T-helper 9 cell (primary cell): Measurements from ENCODE around the gene DLGAP3.

Source experiments
- DNase-seq: peaks from one replicate; pipeline ENCODE4 v3.0.0-alpha.2; 2020

DLGAP3 gene

DNA sequence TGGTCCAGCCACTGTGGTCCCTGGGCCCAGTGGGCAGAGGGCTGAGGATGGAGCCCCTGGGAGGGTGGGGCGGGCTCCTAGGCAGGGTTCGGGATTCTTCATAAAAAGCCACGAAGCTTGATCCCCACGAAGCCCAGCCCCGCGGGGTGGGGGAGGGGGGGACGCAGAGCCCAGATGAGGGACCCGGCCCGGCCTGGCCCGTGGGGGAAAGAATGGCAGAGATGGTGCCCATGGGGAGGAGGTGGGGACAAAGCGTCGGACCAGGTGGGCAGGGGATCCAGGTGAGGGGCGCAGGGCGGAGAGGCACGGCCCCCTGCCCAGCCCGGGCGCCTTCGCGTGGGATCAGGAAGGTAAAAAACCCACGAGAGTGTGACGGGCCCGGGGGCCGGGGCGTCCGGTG, 63.9 kb downstream of the DLGAP3 start:
- no peak for DNase-seq

GRCh38 chr1:34864759-34865158, 64.7 kb downstream of the DLGAP3 start:
- DNase-seq = no peak

- no peak for DNase-seq
These were observed 65.9 kb downstream of the DLGAP3 start for GRCh38 chr1:34863501-34863900.

DNA sequence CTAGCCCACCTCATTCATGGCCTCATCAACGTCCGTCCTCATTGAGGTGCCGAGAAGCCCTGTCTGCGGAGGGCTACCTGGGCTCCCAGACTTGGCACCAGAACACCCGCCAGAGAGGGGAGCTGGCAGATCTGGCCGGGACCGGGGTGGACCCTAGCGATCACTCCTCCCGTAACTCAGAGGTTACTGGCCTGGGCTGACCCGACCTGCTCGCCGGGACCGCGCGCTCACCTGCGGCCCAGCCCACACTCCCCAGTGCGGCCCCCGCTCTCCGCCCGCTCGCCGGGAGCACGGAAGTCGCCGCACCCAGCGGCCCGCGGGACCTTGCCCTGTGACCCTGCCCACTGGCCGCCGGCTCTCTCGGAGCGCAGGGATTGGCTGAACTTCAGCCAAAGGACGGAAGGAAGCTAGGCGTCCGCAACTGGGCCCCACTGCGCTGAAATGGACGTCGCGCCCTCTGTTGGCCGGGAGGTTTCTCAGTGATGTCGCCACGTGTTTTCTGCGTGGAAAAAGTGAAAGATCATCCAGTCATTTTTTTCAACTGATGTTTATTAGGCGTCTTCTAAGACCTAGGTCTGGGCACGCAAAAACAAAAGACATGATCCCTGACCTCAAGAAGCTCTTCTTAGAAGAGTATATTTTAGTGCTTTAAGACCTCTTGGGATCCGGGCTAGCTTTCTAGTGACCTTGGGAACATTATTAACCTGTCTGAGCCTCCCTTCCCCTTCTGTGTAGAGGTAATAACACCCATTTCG, 69.8 kb downstream of the DLGAP3 start, which contains the start of gene SMIM12:
Gene SMIM12, minus strand, starts transcription at position 304 of the 755 bp plus-strand sequence. CDS start 3,772 bp downstream, outside the sequence.
- peak; percentile 83 for DNase-seq

DNA sequence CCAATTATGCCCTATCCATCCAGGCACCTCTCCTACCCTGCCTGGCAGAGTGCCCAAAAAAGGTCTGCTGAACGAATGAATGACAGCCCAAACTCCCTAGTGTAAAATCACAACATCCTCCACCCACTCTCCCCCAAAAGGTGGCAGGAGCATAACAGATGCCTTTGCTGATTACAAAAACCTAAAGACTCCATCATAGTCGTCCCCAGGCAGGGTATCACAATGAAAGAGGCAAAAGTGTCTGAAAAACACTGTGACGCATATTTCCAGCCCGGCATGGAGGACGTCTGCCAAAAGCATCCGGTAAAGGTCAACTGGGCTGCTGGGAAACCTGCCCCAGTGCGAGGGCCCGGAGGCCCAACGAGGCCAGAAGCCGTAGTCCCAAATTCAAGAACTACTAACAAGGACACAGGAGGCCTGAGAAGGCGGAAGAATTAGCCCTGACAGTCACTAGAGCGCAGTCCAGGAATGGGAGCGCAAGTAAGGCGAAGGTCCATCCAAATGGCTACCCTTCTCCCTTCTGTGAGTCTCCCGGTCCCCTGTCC, 70.5 kb downstream of the DLGAP3 start:
- DNase-seq = peak; percentile 21

DNA sequence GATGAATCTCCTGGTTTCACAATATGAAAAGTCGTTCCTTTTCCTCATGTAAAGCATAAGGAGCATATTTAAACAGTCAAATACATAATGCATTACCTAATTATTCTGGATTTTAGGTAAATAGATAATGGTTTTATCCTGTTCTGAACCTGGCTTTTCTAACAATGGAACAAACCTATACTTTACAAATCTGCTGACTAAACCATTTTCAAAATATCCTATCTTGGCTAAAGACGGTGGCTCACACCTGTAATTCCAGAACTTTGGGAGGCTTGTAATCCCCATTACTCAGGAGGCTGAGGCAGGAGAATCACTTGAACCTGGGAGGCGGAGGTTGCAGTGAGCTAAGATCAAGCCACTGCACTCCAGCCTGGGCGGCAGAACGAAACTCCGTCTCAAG, 72.8 kb downstream of the DLGAP3 start:
- no peak for DNase-seq

DNA sequence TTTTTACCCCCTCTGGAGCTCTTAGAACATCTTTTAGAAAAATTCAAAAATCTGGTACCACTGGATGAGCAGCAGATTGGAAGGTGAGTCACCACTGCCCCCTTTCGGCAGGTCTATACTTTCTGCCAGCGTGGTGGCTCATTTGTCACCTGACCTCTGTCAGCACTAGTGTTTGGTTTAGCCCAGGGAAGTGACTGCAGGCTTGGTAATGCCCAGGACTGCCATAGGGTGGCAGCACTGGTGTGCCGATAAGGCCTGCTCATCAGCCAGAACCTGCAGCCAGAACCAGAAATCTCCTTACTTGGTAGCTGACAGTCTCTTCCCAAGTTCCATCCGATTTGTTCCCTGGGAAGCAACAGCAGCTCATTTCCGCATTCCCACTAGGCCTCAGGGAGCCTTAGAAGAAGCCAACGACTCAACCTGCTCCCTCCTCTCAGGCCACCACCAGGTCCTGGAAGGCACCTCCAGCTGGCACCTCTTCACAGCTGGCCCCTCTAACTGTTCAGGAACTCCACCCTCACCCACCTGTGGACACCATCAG, 76.7 kb downstream of the DLGAP3 start:
- peak; percentile 83 for DNase-seq

DNA sequence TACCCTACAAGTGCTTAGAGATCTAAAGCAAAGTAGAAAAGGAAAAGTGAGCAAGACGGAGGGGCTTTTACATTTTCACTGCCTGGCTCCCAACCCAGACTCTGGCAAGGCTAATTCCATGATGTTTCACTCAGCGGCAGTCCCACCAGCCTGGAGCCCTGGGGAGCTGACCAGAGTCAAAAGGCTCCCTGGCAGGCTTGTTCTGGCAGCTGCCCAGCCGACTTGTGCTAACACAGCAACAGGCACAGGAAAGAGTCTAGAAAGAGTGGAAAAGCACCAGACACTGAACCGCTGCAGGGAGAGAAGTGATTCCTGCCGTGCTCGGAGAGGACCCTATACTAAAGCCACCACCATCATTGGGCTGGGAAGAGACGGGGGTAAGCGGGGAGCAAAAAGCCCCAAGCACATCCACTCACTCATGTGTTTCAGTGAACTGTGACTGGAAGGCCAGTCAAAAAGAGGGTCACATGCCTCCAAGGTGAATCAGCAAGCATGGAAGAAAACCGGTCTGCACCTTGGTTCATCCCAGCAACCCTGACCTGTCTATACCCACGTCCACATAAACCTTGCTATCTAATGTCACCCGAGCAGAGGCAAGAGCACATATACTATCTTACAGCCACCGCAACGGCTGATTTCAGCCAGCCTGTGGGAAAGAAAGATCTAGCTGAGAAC, 77.9 kb downstream of the DLGAP3 start:
- no peak for DNase-seq

GRCh38 chr1:34850382-34850781, 79.1 kb downstream of the DLGAP3 start:
- no peak for DNase-seq

DNA sequence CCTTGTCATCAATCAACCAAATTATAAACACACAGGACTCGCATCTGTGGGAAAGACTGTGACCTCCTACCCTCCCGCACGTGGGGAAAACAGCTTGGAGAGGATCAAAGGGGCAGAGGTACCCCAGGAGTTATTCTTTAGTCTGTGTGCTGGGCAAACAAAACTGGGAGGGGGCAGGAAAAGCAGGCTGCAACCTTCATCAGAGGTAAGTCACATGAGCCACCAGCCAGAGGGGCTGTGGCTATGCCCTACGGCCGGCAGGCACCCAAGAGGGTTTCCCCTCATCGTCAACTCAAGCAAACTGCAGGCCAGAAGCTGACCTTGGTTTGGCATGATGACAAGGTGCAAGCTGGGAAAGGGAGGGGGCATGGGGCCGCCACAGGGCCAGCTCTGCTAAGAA, 82.4 kb downstream of the DLGAP3 start:
- DNase-seq = no peak

DNA sequence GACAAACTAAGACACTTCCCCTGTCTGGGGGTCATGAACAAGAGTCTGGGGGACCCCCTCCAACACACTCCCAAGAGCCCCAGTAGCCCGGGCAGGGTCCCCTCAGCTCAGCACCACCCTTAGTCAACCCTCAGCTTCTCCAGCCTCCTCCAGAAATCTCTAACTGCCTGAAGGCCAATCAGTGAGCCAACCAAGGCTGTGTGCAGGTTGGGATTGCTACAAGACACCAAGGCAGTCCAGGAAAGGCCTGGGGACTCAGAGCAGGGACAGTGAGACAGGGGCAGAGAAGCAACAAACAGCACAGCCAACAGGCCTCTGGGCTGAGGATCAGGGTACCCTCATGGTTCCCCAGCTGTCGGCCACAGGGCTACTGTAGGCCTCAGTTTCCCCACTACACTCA, 83.2 kb downstream of the DLGAP3 start:
- DNase-seq = no peak

GRCh38 chr1:34845131-34845901, 84.1 kb downstream of the DLGAP3 start:
- DNase-seq = no peak

GRCh38 chr1:34844252-34844634, 85.2 kb downstream of the DLGAP3 start:
- no peak for DNase-seq

DNA sequence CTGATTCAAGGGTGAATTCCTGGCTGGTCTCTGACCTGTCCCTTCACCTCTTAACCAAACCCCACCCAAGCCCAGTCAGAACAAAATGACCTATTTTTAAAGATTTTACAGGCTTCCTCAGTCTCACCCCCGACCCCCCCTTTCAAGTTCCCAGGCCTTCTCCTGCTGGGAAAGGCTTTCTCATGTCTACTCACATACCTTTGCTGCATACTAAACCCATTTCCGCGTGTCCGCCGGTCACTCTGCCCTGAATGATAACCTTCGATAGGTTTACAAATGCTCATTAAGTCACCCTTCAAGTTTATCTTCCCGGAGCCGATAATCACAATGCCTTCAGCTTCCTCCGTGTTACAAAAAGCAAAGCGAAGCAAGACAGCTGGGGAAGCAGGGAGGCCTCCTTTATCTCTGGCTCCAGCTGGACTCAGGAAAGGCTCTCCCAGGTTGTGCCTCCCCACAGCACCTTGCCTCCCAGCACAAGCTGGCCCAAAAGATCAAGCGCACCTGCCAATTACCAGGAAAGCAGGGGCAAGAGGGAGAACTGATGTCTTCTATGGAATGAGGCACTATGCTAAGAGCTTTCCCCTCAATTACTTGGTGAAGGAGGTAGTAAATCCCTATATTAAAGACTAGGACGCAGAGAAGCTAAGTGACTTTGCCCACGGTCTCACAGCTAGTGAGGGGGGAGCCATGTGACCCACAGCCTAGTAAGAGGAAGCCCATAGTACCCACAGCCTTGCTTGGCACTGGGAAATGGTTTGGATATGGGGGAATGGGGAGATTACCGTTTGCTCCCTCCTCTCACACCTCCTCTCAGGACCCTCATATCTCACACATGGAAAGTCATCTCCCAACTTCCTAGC, 85.8 kb downstream of the DLGAP3 start:
- DNase-seq = no peak

GRCh38 chr1:34842952-34843371, 86.5 kb downstream of the DLGAP3 start:
- no peak for DNase-seq

DNA sequence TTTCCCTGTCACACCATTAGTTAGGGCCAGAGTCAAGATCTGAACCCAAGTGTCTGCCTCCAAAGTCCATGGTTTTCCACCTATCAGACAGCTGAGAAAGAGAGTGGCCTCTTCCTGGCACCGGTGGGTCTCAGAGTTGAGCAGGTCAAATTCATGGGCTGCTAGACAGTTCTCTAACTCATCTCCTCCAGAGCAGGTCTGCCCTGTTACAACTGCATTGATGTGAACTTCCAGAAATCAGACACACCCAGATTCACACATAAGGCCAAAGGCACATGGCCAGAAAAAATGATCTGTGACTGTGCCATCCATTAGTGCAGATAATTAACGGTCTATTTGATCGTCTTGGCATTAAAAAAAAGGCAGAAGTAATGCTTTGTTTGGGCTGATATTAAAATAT, 87.4 kb downstream of the DLGAP3 start:
- DNase-seq = no peak

GRCh38 chr1:34840426-34840825, 89.0 kb downstream of the DLGAP3 start:
- no peak for DNase-seq

DNA sequence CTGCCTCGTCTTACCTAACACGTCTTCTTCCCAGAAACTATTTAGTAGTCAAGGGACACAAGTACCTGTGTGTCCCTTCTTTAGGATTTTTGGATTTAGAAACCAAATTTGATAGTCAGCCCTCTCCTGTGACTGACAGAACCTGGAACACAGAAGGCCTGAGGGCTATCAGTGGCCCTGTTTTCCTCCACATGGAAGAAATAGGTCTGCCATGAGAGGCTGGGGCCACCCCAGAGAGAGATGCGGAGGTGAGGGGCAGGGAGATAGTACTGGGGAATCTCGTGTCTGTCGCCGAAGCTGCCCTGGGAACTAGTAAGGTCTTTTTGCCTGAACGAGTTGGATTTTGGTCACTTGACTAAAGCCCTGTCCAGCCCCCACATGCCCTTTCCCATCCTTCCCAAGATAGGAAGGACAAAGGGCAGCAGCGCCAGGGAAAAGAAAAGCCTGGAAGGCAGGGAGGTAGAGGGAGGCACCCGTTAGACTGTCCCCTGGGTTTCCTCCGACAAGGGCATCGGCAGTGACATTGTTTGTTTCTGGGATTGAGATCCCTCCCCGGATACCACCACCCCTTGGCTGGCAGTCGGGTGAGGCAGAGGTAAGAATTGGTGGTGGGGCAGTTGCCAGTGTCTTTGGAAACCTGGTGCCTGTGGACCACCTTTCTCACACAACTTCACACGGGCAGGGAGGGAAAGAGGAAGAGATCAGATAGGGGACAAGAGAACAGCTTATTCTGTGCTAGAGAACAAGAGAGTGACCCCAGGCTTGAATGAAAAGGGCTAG, 89.7 kb downstream of the DLGAP3 start:
- DNase-seq = no peak

- no peak for DNase-seq
These were observed 95.7 kb downstream of the DLGAP3 start for GRCh38 chr1:34833711-34834110.

DNA sequence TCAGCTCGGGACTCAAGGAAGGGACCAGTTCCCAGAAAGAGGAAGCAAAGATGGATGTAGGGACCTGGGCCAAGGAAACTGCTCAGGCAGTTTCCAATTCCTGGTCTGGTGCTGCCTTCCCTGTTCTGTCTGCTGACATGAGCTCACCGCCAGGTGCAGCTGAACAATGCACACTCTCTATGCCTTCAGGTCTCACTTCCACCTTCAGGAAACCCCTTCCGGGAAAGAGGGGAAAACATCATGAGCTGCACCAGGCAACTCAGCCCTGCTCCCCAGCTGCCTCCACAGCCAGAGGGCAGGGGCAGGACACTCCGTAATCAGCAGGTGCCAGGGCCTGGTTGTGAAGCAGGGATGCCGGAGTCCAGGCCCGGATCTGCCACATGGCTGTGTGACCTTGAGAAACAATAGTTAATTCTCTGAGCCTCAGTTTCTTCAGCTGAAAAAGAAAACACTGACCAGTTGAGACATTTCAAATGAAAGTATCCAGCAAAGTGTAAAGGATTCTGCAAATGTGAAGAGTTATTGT, 97.7 kb downstream of the DLGAP3 start:
- DNase-seq = no peak

DNA sequence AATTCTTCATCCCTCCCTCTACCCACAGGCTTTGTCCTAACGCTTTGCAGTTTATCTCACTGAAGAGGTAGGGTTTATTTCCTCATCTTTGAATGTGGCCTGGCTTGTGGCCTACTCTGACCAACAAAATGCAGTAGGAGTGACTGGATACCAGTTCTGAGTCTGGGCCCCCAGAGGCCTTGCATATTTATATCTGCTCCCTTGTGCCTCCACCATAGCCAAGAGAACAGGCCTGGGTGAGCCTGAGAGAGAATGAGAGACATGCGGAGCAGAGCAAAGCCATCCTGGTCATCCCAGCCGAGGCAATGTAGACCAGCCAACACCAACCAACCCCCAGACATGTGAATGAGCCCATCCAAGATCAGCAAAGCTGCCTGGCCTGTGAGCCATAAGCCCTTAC, 100.2 kb downstream of the DLGAP3 start:
- DNase-seq = no peak
